Glomerular endothelial cell (primary cell): ENCODE measurements around the gene AFAP1L2. TPM values are rescaled to one million over a fixed set of nuclear protein-coding genes. Genes with fewer than 3 reads are reported as not detected.
"Not testable (repeated sequence)": the region's sequence is repeated elsewhere in the genome, so short reads cannot be mapped to it uniquely, and the experiment has no call there.

ENCODE experiments used
- DNase-seq: peaks from one replicate; pipeline ENCODE4 v3.0.0-alpha.2; 2011; ENCODE audit warnings: low read depth, low spot score; ENCODE audit errors: extremely low read depth
- total RNA-seq: library from RNA; depleted of rRNA; stranded (reverse); fragments of >200 nt; gene quantifications from 2 replicates; pipeline ENCODE4 v1.2.3, GENCODE V29; 2015

Gene AFAP1L2
- total RNA-seq, 1 donor from 2014 or later: 3.4 TPM

DNA sequence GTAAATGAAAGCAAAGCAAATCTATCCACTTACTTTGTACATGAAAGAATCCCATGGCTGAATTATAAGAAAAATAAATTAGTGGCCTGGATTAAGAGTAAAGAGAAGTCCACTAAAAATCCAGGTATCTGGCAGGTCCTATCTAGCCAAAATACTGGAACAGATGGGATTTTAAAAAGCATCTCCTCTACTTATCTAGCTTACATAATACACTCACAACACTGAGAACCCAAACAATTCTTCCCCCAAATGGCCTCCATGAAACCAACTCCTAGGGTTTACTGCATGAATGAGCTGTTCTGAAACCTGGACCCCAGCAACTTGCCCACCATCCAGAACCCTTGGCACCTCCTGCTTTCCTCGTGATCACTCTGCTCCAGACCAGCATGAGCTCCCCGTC, 61.3 kb downstream of the AFAP1L2 start:
- DNase-seq: no peak

DNA sequence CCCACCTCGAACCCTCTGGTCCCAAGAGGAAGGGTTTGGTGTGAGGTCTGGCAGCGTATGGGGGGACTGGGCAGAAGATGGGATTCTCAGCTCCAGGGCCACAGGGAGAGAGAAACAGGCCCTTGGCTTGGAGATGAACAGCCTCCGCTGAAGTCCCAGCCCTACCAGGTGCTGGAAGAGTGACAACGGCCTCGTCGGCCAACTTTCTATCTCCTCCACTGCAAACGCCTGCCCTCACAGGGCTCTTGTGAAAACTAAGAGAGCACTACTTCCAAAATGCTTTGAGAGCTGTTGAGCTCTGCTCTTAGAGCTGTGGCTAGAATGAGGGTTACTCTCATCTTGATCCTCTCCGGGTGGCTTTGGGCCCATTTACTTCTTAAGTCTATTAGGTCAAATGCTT, 63.5 kb downstream of the AFAP1L2 start:
- DNase-seq: no peak

DNA sequence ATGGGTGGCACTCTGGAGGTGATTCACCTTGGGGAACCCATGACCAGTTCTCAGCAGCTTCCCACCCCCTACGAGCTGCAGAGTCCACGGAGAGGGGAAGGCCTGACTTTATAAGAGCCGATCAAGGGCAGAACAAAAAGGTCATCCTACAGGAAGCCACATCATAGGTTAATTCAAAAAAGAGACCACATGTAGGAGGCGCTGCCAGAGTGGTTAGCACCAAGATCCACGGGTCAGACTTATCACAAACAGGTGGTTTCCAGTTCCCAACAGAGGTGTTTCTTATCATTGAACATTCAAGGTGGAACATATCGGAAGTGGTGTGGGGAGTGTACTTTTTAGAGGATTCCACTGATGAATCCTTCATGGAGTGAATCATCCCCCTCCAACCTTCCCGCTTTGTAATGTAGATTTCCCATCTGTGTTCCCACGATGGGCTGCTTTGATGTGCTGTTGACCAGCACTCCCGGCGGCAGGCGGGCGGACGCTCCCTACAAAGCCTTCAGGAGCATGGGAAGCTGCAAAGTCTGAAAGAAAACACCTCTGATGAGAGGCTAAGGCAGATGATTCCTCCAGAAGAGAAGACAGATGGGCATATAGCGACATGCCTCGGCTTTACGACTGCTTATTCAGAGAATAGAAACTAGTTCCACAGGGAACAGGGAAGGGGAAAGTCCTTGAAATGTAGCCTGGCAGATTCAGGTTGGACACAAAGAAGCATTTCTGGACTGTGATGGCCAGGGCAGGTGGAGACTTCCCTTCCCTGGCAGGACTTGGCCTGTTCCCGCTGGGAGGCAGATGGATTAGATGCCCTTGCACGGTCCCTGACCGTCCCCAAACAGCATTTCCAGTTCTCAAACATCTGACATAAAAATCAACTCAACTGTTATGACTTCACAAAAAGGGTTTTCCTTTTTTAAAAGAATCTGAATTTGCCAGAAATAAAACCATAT, 66.5 kb downstream of the AFAP1L2 start:
- no peak for DNase-seq

DNA sequence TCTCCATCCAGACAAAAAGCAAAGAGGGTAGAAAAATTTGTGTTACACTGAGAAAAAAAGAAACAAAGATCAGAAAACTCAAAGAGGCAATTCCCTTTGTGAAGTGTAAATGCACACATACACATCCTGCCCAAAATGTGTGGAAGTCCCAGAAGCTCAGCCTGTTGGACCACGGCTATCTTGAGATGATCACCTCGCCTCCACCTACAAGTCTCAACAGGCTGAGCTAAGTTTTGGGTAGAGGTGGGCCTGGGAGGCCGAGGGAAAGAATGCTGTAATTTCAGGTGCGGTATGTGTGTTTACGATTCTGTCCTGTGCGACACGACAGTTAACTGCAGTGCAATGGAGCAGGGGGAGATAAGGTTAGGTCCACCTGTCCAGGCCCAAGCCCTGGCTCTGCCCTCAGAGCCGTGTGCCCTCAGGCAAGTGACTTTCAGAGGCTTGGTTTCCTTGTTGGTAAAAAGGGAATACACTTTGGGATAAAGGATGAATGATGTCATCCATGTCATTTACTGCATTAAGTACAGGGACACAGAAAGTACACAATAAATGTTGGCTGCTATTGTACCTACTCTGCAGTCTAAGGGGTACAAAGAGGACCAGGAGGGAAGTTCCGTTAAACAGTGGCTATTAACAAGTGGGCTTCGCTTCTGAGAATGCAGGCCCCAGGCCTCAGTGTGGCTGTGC, 67.3 kb downstream of the AFAP1L2 start:
- no peak for DNase-seq

DNA sequence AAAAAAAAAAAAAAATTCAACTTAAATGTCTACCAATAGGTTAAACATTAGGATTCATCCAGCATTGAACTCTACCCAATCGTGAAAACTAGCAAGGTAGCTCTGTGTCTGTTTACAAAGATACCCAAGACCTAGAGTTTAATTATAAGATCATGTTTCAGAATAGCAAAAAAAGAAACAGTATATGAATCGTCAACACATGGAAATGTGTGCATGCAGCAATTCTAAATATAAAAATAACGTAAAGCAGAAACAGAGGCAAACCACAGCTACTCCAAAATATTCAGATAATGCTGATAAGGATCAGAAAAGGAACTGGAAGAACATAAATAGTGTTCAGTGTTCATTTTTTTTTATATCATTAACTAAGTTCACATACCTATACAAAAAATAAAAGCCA, 68.7 kb downstream of the AFAP1L2 start:
- no peak for DNase-seq

DNA sequence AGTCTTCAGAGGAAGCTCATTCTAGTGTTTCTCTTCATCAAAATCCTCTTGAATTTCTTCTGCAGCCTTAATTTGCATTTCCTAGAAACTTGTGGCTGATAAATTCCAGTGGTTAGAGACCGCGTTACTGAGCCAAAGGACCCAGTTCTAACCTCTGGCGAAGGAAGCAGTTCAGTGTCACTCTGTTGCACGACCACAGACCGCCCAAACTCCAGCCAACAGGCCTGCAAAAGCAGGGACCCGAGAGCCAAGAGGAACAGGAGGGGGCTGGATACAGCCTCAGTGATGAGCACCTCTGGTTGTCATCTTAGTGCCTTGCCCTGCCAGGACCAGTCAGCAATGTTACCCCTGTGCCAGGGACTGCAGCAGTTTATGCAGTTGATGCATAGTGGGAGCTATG, 70.0 kb downstream of the AFAP1L2 start:
- no peak for DNase-seq

DNA sequence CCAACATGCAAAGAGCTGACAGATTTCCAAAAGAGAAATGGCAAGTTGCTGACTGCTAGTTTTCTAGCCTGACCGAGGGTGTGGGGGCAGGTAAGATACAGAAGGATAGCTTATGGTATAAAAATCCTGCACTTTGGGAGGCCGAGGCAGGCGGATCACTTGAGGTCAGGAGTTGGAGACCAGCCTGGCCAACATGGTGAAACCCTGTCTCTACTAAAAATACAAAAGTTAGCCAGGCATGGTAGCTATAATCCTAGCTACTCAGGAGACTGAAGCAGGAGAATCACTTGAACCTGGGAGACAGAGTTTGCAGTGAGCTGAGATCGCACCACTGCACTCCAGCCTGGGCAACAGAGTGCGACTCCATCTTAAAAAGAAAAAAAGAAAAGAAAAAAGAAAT, 70.9 kb downstream of the AFAP1L2 start:
- not testable (repeated sequence) for DNase-seq

DNA sequence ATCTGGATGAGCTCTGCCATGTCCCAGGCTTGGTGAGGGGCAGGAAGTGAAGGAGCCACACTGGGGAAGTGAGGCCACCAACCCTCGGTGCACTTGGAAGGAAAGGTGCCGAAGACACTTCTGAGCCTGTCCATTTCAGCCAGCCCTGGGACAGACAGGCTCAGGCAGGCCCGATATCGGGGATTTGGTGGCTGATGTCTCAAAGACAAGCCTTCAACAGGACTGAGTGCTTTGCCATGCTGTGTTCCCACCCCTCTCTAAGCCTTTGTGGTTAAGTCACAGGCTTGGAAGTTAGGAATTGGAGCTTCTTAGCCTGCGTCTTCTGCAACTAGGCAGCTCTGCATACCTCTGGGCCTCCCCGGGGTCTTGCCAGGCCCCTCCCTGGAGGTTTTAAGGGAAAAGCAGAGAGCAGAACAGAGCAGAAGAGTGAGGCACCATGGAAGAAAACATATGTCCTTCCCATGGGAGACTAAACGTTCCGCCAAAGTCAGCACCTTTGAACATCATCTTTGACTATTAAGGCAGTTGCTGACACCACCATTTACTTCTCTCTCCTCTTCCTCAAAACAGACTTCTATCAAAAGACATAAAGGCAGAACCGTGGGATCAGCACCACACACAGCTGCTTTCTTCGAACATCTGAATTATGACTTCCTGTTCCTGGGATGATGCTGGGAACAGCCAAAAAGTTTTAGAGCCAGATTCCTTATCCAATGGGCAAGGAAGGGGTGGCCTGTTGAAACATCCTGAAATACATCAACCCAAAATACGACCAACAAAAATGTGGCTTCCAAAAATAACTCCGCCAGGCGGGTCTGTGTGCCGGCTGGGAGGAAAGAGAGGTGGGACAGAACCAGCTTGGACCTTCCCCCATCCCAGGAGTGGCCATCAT, 71.8 kb downstream of the AFAP1L2 start:
- DNase-seq: no peak

DNA sequence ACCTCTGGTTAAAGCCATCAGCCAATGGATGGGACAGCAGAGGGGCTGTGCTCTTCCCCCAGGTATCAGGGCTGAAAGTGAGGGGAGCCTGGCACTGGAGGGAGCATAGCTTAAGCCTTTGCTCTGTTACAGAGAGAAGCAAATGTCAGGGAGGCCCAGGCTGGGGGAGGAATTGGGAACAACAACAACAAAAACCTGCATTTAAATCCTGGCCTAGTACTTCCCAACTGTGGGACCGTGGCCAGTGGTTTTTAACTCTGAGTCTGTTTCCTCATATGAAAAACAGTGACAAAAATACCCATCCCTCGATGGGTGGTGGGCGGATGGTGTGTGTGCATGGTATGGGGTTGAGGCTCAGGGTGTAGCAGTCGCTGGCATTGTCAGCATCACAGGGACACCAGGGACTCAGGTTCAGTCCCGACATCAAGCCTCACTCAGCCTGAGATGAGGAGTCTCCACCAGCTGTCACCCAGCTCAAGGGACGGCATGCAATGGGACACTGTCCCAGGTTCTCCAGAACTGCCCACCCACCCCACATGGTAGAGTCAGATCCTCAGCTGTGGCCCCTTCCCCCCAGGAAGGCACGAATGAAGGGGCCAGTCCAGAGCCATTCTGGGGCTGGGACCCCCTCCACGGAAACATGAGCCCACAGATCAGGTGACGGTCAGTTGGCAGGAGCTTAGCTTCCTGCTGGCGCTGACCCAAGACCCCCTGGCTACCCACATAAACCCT, 74.5 kb downstream of the AFAP1L2 start:
- DNase-seq: no peak

DNA sequence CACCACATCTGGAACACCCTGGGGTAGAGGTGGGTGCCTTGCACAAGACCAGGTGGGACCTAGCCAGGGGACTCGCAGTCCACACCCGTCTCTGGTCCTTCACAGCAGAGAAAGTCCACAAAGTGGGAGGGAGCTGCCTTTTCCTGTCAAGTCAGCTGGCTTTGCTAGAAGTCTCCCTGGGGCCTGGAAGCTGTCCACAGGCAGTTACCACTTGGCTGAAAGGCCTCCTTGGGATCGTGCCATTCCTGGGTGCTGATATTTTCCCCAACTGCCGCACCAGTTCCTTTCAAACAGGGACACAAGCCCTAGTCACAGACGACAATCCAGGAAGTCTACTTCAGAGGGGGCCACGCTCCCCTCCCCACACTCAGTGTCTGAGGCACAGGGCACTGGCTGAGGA, 75.4 kb downstream of the AFAP1L2 start:
- no peak for DNase-seq

DNA sequence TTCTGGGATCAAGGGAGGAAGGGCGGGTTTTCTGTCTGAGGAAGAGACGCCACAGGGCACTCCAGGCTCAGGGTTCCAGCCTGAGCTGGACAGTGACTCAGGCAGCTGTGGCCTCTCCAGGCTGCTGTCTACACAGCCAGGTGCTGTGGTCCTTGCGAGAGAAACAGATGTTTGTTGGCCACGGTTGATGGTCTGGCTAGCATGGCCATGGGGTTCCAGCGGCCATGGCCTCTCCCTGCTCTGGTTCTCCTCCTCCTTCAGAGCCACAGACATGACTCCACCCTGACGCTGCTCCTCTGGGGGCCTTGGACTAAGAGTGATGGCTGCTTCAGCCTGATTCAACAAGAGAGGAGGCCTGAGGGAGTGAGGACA, 75.9 kb downstream of the AFAP1L2 start:
- no peak for DNase-seq

DNA sequence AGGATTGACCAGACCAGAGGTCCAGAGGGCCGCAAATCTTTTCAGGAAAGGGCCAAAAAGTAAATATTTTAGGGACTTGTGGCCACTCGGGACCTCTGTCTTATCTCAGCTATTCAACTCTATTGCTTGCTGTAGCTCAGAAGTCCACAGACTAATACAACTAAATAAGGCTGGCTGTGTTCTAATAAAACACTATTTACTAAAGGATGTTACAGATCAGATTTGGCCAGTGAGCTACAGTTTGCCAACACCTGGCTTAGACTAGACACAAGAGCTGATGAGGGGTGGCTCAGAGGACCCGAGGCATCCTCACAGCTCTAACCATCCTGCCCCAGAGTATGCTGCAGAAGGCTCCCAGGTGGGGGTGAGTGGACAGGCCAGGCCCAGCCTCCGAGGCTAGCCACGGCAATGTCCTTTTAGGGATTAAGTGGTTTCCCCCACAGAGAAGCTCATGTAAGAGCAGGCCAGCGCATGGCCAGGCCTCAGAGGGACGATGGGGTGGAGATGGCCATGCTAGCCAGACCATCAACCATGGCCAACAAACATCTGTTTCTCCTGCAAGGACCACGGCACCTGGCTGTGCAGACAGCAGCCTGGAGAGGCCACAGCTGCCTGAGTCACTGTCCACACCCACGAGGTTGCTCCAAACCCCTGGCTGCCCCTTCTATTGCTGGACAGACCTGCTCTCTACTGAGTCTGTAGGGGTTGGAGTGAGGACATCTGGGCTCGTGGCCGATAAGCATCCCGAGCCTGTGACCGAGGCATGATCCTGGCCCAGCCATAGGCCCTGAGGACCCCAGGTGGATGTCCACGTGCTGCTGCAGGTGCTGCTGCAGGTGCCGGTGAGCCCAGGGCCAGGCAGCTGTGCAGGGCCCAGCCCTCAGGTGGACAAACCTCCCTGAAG, 76.5 kb downstream of the AFAP1L2 start:
- DNase-seq: no peak

DNA sequence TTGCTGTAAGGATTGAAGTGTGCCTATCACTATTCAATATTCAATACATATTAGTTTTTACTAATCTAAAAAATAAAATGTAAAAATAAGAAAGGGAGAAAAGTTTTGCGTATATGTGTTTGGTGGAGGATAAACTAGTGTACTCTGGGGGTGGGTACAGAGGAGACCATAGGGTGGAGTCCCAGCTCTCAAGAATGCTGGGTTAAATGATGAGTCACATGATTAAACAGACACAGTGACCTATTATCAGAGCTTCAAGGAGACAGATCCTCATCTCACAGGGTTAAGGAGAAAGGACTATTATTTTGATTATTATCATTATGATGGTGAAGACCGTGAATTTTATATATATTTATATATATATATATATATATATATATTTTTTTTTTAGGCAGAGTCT, 77.5 kb downstream of the AFAP1L2 start:
- DNase-seq: no peak

DNA sequence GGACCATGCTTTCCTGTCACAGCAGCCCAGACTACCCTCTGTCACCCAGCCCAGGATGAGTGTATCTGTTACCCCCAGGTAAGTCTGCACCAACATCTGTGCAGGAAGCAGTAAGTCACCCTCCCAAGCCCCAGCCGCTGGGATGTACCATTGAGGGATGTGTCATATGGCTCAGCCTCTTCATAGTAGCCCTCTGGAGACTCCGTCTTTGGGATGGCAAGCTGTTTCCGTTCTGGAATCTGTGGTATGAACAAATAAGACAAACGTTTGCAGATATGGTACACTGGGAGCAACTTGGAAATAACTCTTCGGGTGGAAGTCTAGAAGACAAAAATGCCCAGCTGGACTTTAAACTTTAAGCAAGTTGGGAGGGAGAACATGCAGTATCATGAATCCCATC, 81.3 kb downstream of the AFAP1L2 start:
- DNase-seq: no peak

DNA sequence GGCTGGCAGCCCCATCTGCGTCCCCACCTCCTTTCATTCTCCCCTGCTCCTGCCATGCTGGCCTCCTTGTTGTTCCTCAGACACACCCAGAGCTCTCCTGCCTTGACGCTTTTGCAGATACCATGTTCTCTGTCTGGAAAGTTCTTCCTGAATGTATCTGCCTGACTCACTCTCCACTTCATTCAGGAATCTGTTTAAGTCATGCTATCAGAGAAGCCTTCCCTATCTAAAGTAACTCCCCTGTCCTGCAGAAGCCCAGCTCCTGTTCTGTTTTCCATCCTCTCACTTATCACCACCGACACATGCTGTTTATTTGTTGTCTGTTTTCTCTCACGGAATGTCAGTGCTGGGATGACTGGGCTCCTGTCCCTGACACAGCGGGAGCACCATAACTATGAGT, 82.0 kb downstream of the AFAP1L2 start:
- DNase-seq: no peak

DNA sequence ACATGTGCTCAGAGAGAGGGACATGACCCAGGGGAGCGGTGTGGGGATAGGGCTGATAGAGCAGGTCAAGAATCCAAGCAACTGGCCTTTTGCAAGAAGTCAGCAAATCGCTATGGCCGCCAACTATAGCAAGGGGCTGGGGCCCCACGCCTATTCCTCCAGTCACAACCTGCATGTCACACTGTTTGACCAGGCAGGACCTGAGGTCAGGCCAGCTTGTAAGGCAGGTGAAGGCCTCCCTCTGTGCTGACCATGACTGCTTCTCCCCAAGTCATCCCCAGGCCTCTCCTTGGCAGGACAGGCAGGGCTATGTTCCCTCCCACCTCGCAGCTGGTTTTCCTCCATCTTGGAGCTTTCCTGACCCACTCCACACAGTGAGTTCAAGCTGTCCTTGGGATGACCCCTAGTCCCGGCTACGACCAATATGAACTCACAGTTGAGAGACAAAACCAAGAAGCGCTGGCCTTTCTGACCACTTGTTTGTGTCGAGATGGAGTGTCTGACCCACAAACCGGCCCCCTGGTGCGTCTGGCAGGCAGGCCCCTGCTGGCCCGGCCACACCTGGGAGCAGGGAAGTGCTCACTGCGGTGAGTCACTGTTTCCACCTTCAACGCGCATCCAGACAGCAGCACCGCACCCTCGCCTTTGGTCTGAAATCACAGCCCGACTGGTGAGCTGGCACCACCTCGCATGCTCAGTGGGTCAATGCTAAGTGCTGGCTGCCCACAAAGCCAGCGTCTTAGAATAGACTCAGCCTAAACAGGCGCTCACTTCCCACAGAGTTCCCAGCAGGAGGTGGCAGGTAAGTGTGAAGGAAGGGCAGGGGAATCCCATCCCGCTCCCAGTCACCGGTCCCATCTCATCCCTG, 83.8 kb downstream of the AFAP1L2 start:
- DNase-seq: no peak

DNA sequence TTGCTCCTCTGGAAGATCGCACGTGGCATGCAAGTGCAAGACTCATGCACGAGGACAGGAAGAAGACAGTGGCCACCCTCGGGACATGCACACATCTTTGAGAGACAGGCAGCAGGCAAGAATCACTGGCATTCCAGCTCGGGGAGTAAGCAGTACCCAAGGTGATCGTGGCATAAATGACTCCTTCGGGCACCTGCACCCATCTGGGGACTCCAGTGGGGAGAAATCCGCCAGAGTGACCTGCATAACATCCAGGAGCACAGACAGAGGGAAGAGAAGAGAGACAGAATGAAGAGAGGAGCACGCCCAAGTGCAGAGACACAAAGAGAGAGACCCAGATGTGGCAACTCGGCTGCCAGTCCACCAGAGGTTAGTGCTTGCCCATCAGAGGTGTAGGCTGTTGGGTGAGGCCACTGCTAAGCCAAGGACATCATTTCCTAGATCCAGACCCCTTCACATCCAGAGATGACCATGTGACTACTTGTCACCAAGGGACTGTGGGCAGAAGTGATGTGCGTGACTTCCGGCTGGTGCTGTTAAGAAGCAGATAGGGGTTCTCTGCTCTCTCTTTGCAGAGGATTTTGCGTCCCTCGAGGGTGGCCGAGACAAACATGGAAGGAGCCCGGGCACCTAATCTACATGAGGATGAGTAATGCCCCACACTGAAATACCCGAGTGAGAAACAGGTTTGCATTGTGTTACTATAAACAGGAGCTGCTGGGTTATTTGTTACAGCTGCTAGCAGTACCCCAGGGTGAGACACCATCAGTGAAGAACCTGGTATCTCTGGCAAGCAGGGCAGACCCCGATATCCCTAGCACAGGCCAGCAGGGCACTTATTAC, 84.7 kb downstream of the AFAP1L2 start:
- no peak for DNase-seq

DNA sequence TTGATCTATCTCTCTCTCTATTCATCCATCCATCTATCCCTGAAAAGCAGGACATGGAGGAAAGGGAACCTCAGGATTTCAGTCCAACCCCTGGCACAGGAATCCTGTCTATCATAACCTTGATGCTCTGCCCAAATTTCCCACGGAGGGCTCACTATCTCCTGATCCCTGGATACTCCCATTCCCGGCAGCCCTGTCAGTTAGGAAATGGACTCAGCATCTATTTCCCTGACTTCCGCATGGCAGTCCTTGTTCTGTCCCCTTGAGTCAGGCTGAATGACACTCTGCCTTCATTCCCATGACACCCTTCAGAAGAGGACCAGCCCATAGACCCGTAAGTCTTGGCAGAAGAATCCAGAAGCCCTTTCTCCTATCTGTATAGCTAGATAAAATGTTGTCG, 87.6 kb downstream of the AFAP1L2 start:
- no peak for DNase-seq
